LNCAP (cell line): Measurements from ENCODE around the gene MERTK.

Experiments
- CTCF ChIP-seq: fragments of 450-650 bp; IDR thresholded peaks from 2 replicates; pipeline ENCODE4 v1.5.1; 2017; ENCODE audit warnings: mild to moderate bottlenecking

MERTK gene

GRCh38 chr2:111965062-111965461 lies 66.7 kb downstream of the MERTK start:
- TF ChIP-seq CTCF: no peak

- TF ChIP-seq CTCF: no peak
Measured at GRCh38 chr2:111966241-111966640, 67.8 kb downstream of the MERTK start.

- no peak for TF ChIP-seq CTCF
Measured at GRCh38 chr2:111967018-111967417, 68.6 kb downstream of the MERTK start.

- no peak for TF ChIP-seq CTCF
Measured at GRCh38 chr2:111970453-111970852, 72.0 kb downstream of the MERTK start.

GRCh38 chr2:111972955-111973565 lies 74.7 kb downstream of the MERTK start:
- no peak for TF ChIP-seq CTCF

GRCh38 chr2:111973701-111974100 lies 75.3 kb downstream of the MERTK start:
- no peak for TF ChIP-seq CTCF

- no peak for TF ChIP-seq CTCF
Measured at GRCh38 chr2:111975053-111975552, 76.7 kb downstream of the MERTK start.

GRCh38 chr2:111975819-111976218 lies 77.4 kb downstream of the MERTK start:
- TF ChIP-seq CTCF: no peak
